SK-N-SH (cell line): ENCODE results near the gene TRDMT1. TPM values are rescaled to one million over a fixed set of nuclear protein-coding genes. Genes with fewer than 3 reads are reported as not detected.

Source experiments
- CTCF ChIA-PET: fragments of 300-600, 350-600 bp; formaldehyde crosslinking; extraction: SDS; loops from one replicate; lab custom pipeline; 2021; lab: Yijun Ruan, JAX
- POLR2A ChIA-PET: fragments of 350-600 bp; sonication (Branson Sonifier 250); formaldehyde crosslinking; extraction: SDS; loops from one replicate; lab custom pipeline; 2020; ENCODE audit warnings: antibody characterized with exemption, inconsistent platforms; lab: Yijun Ruan, JAX
- DNase-seq: peaks from one replicate; pipeline ENCODE4 v3.0.0; 2012
- H2AFZ ChIP-seq: fragments of 200-600 bp; sonication (generic); 2 replicates; pipeline ENCODE4 v1.8.1; 2016; ENCODE audit warnings: antibody characterized with exemption, mild to moderate bottlenecking, low read depth
- H3F3A ChIP-seq: fragments of 200-600 bp; sonication (generic); replicated peaks from 2 replicates; pipeline ENCODE3; 2016; ENCODE audit warnings: antibody characterized with exemption, mild to moderate bottlenecking; ENCODE audit not compliant: insufficient read depth
- H3K27ac ChIP-seq, 2 experiments: fragments of 200-500 bp in 1 of 2; fragments of 200-600 bp in 1 of 2; sonication (Bioruptor generic) in 1 of 2; sonication (generic), shearing (Covaris generic) in 1 of 2; 2 replicates each; pipeline versions ENCODE4 v1.5.1 to v1.6.1; 2014 to 2016; ENCODE audit warnings: low read depth in 2 of 2, inconsistent platforms in 1 of 2, low read length in 1 of 2, mild to moderate bottlenecking in 1 of 2, mixed read lengths in 1 of 2
- H3K27me3 ChIP-seq: fragments of 200-600 bp; sonication (generic), shearing (Covaris generic); 2 replicates; pipeline ENCODE4 v1.6.1; 2016; ENCODE audit warnings: mixed run types; ENCODE audit not compliant: insufficient read depth
- H3K36me3 ChIP-seq, 2 experiments: fragments of 200-500 bp in 1 of 2; fragments of 200-600 bp in 1 of 2; sonication (Bioruptor generic) in 1 of 2; sonication (generic) in 1 of 2; replicated peaks in 1 of 2; 2 replicates each; pipeline versions ENCODE3 to v1.5.1; 2014 to 2016; ENCODE audit warnings: low read length in 1 of 2, mild to moderate bottlenecking in 1 of 2; ENCODE audit not compliant: insufficient read depth in 2 of 2, control insufficient read depth in 1 of 2
- H3K4me1 ChIP-seq, 2 experiments: fragments of 200-500 bp in 1 of 2; fragments of 200-600 bp in 1 of 2; sonication (Bioruptor generic) in 1 of 2; sonication (generic), shearing (Covaris generic) in 1 of 2; 2 replicates each; pipeline versions ENCODE4 v1.5.1 to v1.6.1; 2014 to 2016; ENCODE audit warnings: low read depth in 1 of 2, low read length in 1 of 2, mixed run types in 1 of 2; ENCODE audit not compliant: insufficient read depth in 2 of 2, control insufficient read depth in 1 of 2
- H3K4me2 ChIP-seq: fragments of 200-600 bp; sonication (generic), shearing (Covaris generic); 2 replicates; pipeline ENCODE4 v1.6.1; 2017; ENCODE audit warnings: mixed run types
- H3K4me3 ChIP-seq, 2 experiments: fragments of 200-500 bp in 1 of 2; fragments of 200-600 bp in 1 of 2; sonication (Bioruptor generic) in 1 of 2; sonication (generic), shearing (Covaris generic) in 1 of 2; 2 replicates each; pipeline versions ENCODE4 v1.5.1 to v1.8.1; 2014 to 2016; ENCODE audit warnings: low read depth in 2 of 2, inconsistent platforms in 1 of 2, low read length in 1 of 2, mild to moderate bottlenecking in 1 of 2, mixed read lengths in 1 of 2, moderate library complexity in 1 of 2
- H3K79me2 ChIP-seq: fragments of 200-600 bp; sonication (generic); 2 replicates; pipeline ENCODE4 v1.8.1; 2017; ENCODE audit warnings: mild to moderate bottlenecking; ENCODE audit not compliant: insufficient read depth
- H3K9ac ChIP-seq: fragments of 200-600 bp; sonication (generic); 2 replicates; pipeline ENCODE4 v1.6.1; 2017; ENCODE audit warnings: mixed run types
- H3K9me2 ChIP-seq: fragments of 200-600 bp; sonication (generic); 2 replicates; pipeline ENCODE4 v1.6.1; 2017; ENCODE audit warnings: mixed run types
- H3K9me3 ChIP-seq: fragments of 200-600 bp; sonication (generic); 2 replicates; pipeline ENCODE4 v1.6.1; 2017; ENCODE audit warnings: mixed run types, mild to moderate bottlenecking, moderate library complexity
- H4K20me1 ChIP-seq: fragments of 200-600 bp; sonication (generic); 2 replicates; pipeline ENCODE4 v1.6.1; 2017; ENCODE audit warnings: mild to moderate bottlenecking, mixed run types; ENCODE audit not compliant: insufficient read depth
- EP300 ChIP-seq, 2 experiments: IDR thresholded peaks; 2 replicates each; pipeline versions ENCODE4 v1.4.0 to v1.6.1; 2012; ENCODE audit warnings: borderline replicate concordance in 1 of 2, low read depth in 1 of 2, low read length in 1 of 2
- EZH2phosphoT487 ChIP-seq: fragments of 200-600 bp; sonication (generic); IDR thresholded peaks from 2 replicates; pipeline ENCODE4 v1.6.1; 2017; ENCODE audit warnings: low read depth, mixed run types, mild to moderate bottlenecking, antibody characterized with exemption, moderate library complexity, borderline replicate concordance
- FOSL2 ChIP-seq: IDR thresholded peaks from 2 replicates; pipeline ENCODE4 v1.4.0; 2012; ENCODE audit warnings: low read depth, mild to moderate bottlenecking, moderate library complexity, borderline replicate concordance
- FOXJ3 ChIP-seq: sonication (generic); formaldehyde crosslinking; IDR thresholded peaks from 2 replicates; pipeline ENCODE4 v1.5.1; 2020; ENCODE audit warnings: mild to moderate bottlenecking, missing genetic modification reagents
- GATA2 ChIP-seq: sonication (generic); formaldehyde crosslinking; IDR thresholded peaks from 2 replicates; pipeline ENCODE4 v1.5.0; 2020; ENCODE audit warnings: mild to moderate bottlenecking, missing genetic modification reagents
- JUND ChIP-seq: IDR thresholded peaks from 2 replicates; pipeline ENCODE4 v1.4.0; 2012
- MXI1 ChIP-seq: IDR thresholded peaks from 2 replicates; pipeline ENCODE4 v1.6.1; 2012; ENCODE audit warnings: mild to moderate bottlenecking, low read depth, low read length, improper control_type of control experiment
- REST ChIP-seq: IDR thresholded peaks from 2 replicates; pipeline ENCODE4 v1.6.1; 2012; ENCODE audit warnings: mild to moderate bottlenecking, low read depth, low read length, moderate library complexity
- RXRA ChIP-seq: IDR thresholded peaks from 2 replicates; pipeline ENCODE4 v1.4.0; 2012; ENCODE audit warnings: low read depth, mild to moderate bottlenecking, borderline replicate concordance
- SMC3 ChIP-seq: IDR thresholded peaks from 2 replicates; pipeline ENCODE4 v1.6.1; 2012; ENCODE audit warnings: low read depth, low read length, improper control_type of control experiment
- USF2 ChIP-seq: fragments of 150-350 bp; IDR thresholded peaks from 2 replicates; pipeline ENCODE4 v1.6.1; 2017; ENCODE audit warnings: antibody characterized with exemption, low read length, low read depth, borderline replicate concordance
- YY1 ChIP-seq: IDR thresholded peaks from 2 replicates; pipeline ENCODE4 v1.4.0; 2012; ENCODE audit warnings: low read depth, mild to moderate bottlenecking
- ZBTB33 ChIP-seq: IDR thresholded peaks from 2 replicates; pipeline ENCODE4 v1.4.0; 2012; ENCODE audit warnings: low read depth, borderline replicate concordance
- WGBS: methylation state at CpG from one replicate; pipeline ENCODE4 v1.1.6; 2017; ENCODE audit warnings: low lambda C conversion rate; 5-methylcytosine and 5-hydroxymethylcytosine counted together
- polyA plus RNA-seq, 3 experiments: library from polyadenylated mRNA; depleted of rRNA; stranded (reverse); fragments of >200 nt; gene quantifications; 2 replicates each; pipeline ENCODE4 v1.2.3, GENCODE V29; 2012

Gene TRDMT1
- polyA plus RNA-seq, 1 of the 3 experiments (the other 2 are of a cell fraction), result 3.1 TPM

- Histone ChIP-seq H3K4me1 (peaks cover 13 to 16% of the 10 kb centered on the region in 2 experiments), H3F3A (peaks cover 42% of the 10 kb centered on the region), H3K79me2 (peaks cover 41% of the 10 kb centered on the region), H3K9ac (peak overlapping the region; percentile 97), H3K9me3 (no peaks in the 10 kb centered on the region), H2AFZ (peak overlapping the region; percentile 79), H3K4me3 (peak overlapping the region; percentile 64 to 76), H4K20me1 (no peaks in the 10 kb centered on the region), H3K27me3 (no peaks in the 10 kb centered on the region), H3K27ac (peak overlapping the region; percentile 98 to 99), H3K9me2 (no peaks in the 10 kb centered on the region), H3K36me3 (no peaks in the 10 kb centered on the region), H3K4me2 (peak overlapping the region; percentile 87)
- WGBS, result 23% methylated on average over 3 of the region's 3 CpGs
- POLR2A ChIA-PET, result interaction anchor here (0.9 to 1.6 kb wide), 5 partner anchors 12 to 349 kb away, joined by 3 to 13 read pairs (median 3); no protein-coding TSS in a partner anchor
- CTCF ChIA-PET, result interaction anchor here (0.9 to 2.3 kb wide), 4 partner anchors 10 to 55 kb away, joined by 3 to 7 read pairs (median 4); no protein-coding TSS in a partner anchor
- TF ChIP-seq REST (no peak), JUND (no peak), RXRA (no peak), MXI1 (no peak), ZBTB33 (no peak)
- DNase-seq, result no peak
Observed at GRCh38 chr10:17201794-17202116, 283 bp upstream of the TRDMT1 start.

- H3K4me3 ChIP-seq, result peak overlapping the region; percentile 64 to 76
- H3K27ac ChIP-seq, result peak overlapping the region; percentile 98 to 99
- peaks cover 29% of the 10 kb centered on the region for H3F3A ChIP-seq
- no peaks in the 10 kb centered on the region for H3K9me2 ChIP-seq
- H3K4me2 ChIP-seq, result peak overlapping the region; percentile 87
- ChIA-PET CTCF (interaction anchor here (1.2 to 2.3 kb wide), 6 partner anchors 12 to 358 kb away, joined by 3 to 9 read pairs (median 6); no protein-coding TSS in a partner anchor), POLR2A (interaction anchor here (0.6 to 1.6 kb wide), 4 partner anchors 29 to 1459 kb away, joined by 3 to 13 read pairs (median 4); no protein-coding TSS in a partner anchor)
- WGBS, result 29% methylated on average over 10 of the region's 10 CpGs
- no peaks in the 10 kb centered on the region for H3K36me3 ChIP-seq
- no peaks in the 10 kb centered on the region for H3K27me3 ChIP-seq
- H3K9ac ChIP-seq, result peak overlapping the region; percentile 97
- H2AFZ ChIP-seq, result 0 out of 2 replicates have a peak overlapping the region, but pooled peaks have one; percentile 75
- peaks cover 9 to 16% of the 10 kb centered on the region in 2 experiments; a peak in 3 of 4 replicates for H3K4me1 ChIP-seq
- no peak for DNase-seq
- H4K20me1 ChIP-seq, result no peaks in the 10 kb centered on the region
- H3K9me3 ChIP-seq, result no peaks in the 10 kb centered on the region
- peaks cover 41% of the 10 kb centered on the region for H3K79me2 ChIP-seq
- TF ChIP-seq EZH2phosphoT487 (no peak), FOSL2 (no peak), SMC3 (no peak), EP300 (IDR thresholded peaks at IDR 0.05; ENCODE audit: borderline replicate concordance in 1 of 2, low read depth in 1 of 2, low read length in 1 of 2) (no peak), GATA2 (CRISPR knock-in tag) (no peak), USF2 (no peak), YY1 (no peak), FOXJ3 (CRISPR knock-in tag) (no peak), REST (no peak)
Observed at GRCh38 chr10:17200001-17200911, 1.2 kb downstream of the TRDMT1 start.
